Astrocyte (in vitro differentiated cells and primary cell): Measurements from ENCODE around the gene C1GALT1. TPM values are rescaled to one million over a fixed set of nuclear protein-coding genes. Genes with fewer than 3 reads are reported as not detected.

Source experiments
- DNase-seq: peaks from one replicate; pipeline ENCODE4 v3.0.0-alpha.2; 2010; ENCODE audit warnings: low read depth
- FAIRE-seq: peaks from 2 replicates; lab custom pipeline; 2011; peaks lifted over from hg19 to GRCh38; lab: Jason Lieb, UNC
- H2AFZ ChIP-seq: 2 replicates; pipeline ENCODE4 v1.6.0; 2012; ENCODE audit warnings: low read depth, low read length, inconsistent platforms
- H3K27ac ChIP-seq: 2 replicates; pipeline ENCODE4 v1.5.1; 2011; ENCODE audit warnings: low read depth, low read length, inconsistent platforms
- H3K27me3 ChIP-seq: 2 replicates; pipeline ENCODE4 v1.6.0; 2011; ENCODE audit warnings: low read length, inconsistent platforms; ENCODE audit not compliant: insufficient read depth
- H3K36me3 ChIP-seq: 2 replicates; pipeline ENCODE4 v1.5.1; 2011; ENCODE audit warnings: low read length, inconsistent platforms; ENCODE audit not compliant: insufficient read depth
- H3K4me1 ChIP-seq: 2 replicates; pipeline ENCODE4 v1.5.1; 2011; ENCODE audit warnings: low read length, inconsistent platforms; ENCODE audit not compliant: insufficient read depth
- H3K4me2 ChIP-seq: 2 replicates; pipeline ENCODE4 v1.6.0; 2012; ENCODE audit warnings: low read length, inconsistent platforms
- H3K4me3 ChIP-seq: 2 replicates; pipeline ENCODE4 v1.5.1; 2011; ENCODE audit warnings: low read depth, mild to moderate bottlenecking, low read length, inconsistent platforms; ENCODE audit not compliant: insufficient read depth
- H3K79me2 ChIP-seq: 2 replicates; pipeline ENCODE4 v1.6.0; 2012; ENCODE audit warnings: mild to moderate bottlenecking, low read length, inconsistent platforms; ENCODE audit not compliant: insufficient read depth
- H3K9ac ChIP-seq: 2 replicates; pipeline ENCODE4 v1.6.0; 2012; ENCODE audit warnings: mild to moderate bottlenecking, low read length, inconsistent platforms
- H3K9me3 ChIP-seq: 2 replicates; pipeline ENCODE4 v1.5.1; 2012; ENCODE audit warnings: low read depth, mild to moderate bottlenecking, low read length, inconsistent platforms; ENCODE audit not compliant: insufficient read depth
- H4K20me1 ChIP-seq: 2 replicates; pipeline ENCODE4 v1.6.0; 2012; ENCODE audit warnings: low read length, inconsistent platforms; ENCODE audit not compliant: insufficient read depth
- H3K27ac Mint-ChIP-seq: one replicate; pipeline ENCODE4 v1.8.0; 2021; ENCODE audit warnings: mild to moderate bottlenecking, mixed read lengths; ENCODE audit not compliant: unreplicated experiment
- H3K27me3 Mint-ChIP-seq: one replicate; pipeline ENCODE4 v1.8.0; 2021; ENCODE audit warnings: low read depth, mixed read lengths; ENCODE audit not compliant: unreplicated experiment
- H3K36me3 Mint-ChIP-seq: one replicate; pipeline ENCODE4 v1.8.0; 2021; ENCODE audit warnings: low read depth, mixed read lengths; ENCODE audit not compliant: unreplicated experiment
- H3K4me1 Mint-ChIP-seq: one replicate; pipeline ENCODE4 v1.8.0; 2021; ENCODE audit warnings: low read depth, mixed read lengths; ENCODE audit not compliant: unreplicated experiment
- H3K4me3 Mint-ChIP-seq: one replicate; pipeline ENCODE4 v1.8.0; 2021; ENCODE audit warnings: mild to moderate bottlenecking, moderate library complexity, mixed read lengths; ENCODE audit not compliant: unreplicated experiment
- H3K9me3 Mint-ChIP-seq: one replicate; pipeline ENCODE4 v1.8.0; 2021; ENCODE audit warnings: mild to moderate bottlenecking, mixed read lengths; ENCODE audit not compliant: unreplicated experiment
- EZH2 ChIP-seq: IDR thresholded peaks from 2 replicates; pipeline ENCODE4 v1.6.1; 2012; ENCODE audit warnings: mild to moderate bottlenecking, low read length, inconsistent platforms; ENCODE audit not compliant: insufficient read depth
- total RNA-seq: library from RNA; stranded (reverse); gene quantifications from 2 replicates; pipeline ENCODE4 v1.2.1, GENCODE V29; 2021
- TF ChIP-seq, protein P1 (sequence below): IDR thresholded peaks from 2 replicates; pipeline ENCODE4 v1.5.1; 2011; ENCODE audit warnings: low read depth, mild to moderate bottlenecking, inconsistent platforms, low read length, moderate library complexity; ENCODE audit not compliant: insufficient read depth

C1GALT1 gene
- total RNA-seq, 1 donor from 2014 or later, result 40.0 TPM

DNA sequence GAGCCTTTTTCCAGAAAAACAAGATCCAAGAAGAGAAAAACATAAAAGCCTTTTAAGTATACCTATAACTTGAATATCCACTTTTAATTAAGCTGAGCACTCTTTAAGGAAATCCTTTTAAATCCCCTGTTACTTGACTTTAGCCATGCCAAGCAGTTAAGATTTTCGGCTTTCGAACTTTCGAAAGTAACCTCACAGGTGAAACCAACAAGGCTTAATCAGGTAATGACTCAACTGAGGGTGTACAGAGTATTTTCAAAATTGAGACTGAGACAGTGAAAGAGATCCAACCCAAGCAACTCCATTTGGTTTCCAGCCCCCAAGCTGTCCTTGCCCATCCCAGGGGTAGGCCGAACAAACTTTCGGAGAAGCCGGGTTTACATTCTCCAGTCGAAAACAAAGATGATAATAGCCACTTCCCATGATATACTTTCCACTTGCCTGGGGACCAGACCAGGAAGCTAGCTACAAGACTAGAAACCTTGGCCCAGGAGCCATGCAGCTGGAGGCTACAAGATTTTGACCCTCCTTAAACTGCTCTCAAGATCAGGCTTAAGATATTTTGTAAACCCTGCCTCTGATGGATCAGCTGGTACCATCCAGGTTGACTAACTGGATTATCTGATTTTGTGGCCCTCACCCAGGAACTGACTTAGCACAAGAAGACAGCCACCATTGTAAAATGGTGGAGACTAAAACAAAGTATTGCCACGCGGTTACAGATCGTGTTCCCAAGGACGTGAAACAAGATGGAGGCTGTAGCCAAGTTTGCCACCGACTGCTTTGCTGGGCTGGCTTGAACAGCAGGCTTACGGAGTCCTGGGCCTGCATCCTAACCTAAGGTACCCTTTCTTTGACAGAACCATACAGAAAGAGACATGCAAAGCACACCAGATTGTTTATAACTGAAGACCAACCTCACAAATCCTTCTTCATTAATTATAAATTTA is 32.3 kb downstream of the C1GALT1 start:
- Histone ChIP-seq H2AFZ (no peak overlapping the region), H3K79me2 (peaks cover 46% of the 10 kb centered on the region), H3K27ac (no peak overlapping the region), H4K20me1 (peaks cover 20% of the 10 kb centered on the region), H3K9ac (no peak overlapping the region), H3K4me2 (no peak overlapping the region), H3K36me3 (no peaks in the 10 kb centered on the region), H3K4me3 (no peak overlapping the region), H3K4me1 (no peaks in the 10 kb centered on the region), H3K9me3 (no peaks in the 10 kb centered on the region), H3K27me3 (no peaks in the 10 kb centered on the region)
- no peak overlapping the region for H3K27ac Mint-ChIP-seq
- FAIRE-seq, result no peak
- H3K36me3 Mint-ChIP-seq, result peaks cover 12% of the 10 kb centered on the region
- no peak for DNase-seq
- H3K27me3 Mint-ChIP-seq, result no peaks in the 10 kb centered on the region
- peaks cover 9% of the 10 kb centered on the region for H3K4me1 Mint-ChIP-seq
- TF ChIP-seq, protein P1, sequence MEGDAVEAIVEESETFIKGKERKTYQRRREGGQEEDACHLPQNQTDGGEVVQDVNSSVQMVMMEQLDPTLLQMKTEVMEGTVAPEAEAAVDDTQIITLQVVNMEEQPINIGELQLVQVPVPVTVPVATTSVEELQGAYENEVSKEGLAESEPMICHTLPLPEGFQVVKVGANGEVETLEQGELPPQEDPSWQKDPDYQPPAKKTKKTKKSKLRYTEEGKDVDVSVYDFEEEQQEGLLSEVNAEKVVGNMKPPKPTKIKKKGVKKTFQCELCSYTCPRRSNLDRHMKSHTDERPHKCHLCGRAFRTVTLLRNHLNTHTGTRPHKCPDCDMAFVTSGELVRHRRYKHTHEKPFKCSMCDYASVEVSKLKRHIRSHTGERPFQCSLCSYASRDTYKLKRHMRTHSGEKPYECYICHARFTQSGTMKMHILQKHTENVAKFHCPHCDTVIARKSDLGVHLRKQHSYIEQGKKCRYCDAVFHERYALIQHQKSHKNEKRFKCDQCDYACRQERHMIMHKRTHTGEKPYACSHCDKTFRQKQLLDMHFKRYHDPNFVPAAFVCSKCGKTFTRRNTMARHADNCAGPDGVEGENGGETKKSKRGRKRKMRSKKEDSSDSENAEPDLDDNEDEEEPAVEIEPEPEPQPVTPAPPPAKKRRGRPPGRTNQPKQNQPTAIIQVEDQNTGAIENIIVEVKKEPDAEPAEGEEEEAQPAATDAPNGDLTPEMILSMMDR, result no peak
- TF ChIP-seq EZH2, result no peak
- peaks cover 2% of the 10 kb centered on the region for H3K9me3 Mint-ChIP-seq
- no peak overlapping the region for H3K4me3 Mint-ChIP-seq

DNA sequence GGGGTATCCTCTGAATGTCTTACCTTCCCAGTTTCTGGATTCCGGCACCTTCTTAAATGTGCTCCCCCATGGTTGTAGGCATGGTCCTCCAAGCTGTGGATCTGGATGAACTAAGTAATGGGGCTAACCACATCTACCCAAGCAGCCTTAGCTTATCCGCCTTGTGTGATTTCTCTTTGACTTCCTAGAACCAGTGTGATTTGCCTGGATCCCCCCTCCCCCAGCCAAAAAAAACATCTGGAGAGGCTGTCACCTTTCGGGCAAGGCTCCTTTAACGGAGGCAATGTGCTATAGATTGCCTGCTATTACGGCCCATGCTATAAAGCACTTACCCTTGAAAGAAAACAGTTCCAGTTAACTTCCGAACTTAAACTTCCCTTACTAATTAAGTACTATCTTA is 33.9 kb downstream of the C1GALT1 start:
- DNase-seq (no peak), FAIRE-seq (no peak)
- TF ChIP-seq, protein P1, result no peak
- TF ChIP-seq EZH2, result no peak
- Mint-ChIP-seq H3K9me3 (no peaks in the 10 kb centered on the region), H3K27me3 (no peaks in the 10 kb centered on the region), H3K36me3 (peaks cover 4% of the 10 kb centered on the region), H3K27ac (no peak overlapping the region), H3K4me1 (peaks cover 10% of the 10 kb centered on the region), H3K4me3 (no peak overlapping the region)
- Histone ChIP-seq H3K79me2 (peaks cover 36% of the 10 kb centered on the region), H3K9ac (no peak overlapping the region), H2AFZ (no peak overlapping the region), H3K36me3 (no peaks in the 10 kb centered on the region), H4K20me1 (peaks cover 13% of the 10 kb centered on the region), H3K4me1 (no peaks in the 10 kb centered on the region), H3K4me3 (no peak overlapping the region), H3K27me3 (no peaks in the 10 kb centered on the region), H3K9me3 (no peaks in the 10 kb centered on the region), H3K4me2 (no peak overlapping the region), H3K27ac (no peak overlapping the region)

DNA sequence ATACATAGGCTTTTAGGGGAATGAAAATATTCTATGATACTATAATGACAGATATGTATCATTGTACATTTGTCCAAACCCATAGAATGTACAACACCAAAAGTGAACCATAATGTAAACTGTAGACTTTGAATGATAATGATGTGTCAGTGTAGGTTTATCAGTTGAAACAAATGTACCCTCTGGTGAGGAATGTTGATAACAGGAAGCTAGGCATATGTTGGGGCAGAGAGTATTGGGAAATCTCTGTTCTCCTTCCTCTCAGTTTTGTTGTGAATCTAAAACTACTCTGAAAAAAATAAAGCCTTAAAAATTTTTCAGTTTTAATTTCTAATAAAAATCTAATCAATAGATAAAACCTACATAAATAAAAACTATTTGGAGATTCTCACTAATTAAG is 36.9 kb downstream of the C1GALT1 start:
- Mint-ChIP-seq H3K27me3 (no peaks in the 10 kb centered on the region), H3K4me3 (no peak overlapping the region), H3K36me3 (peaks cover 4% of the 10 kb centered on the region), H3K9me3 (no peaks in the 10 kb centered on the region), H3K27ac (no peak overlapping the region), H3K4me1 (peaks cover 13% of the 10 kb centered on the region)
- no peak overlapping the region for H3K4me2 ChIP-seq
- H2AFZ ChIP-seq, result no peak overlapping the region
- peaks cover 30% of the 10 kb centered on the region for H3K79me2 ChIP-seq
- DNase-seq (no peak), FAIRE-seq (no peak)
- no peak for TF ChIP-seq EZH2
- TF ChIP-seq, protein P1, result no peak
- H3K9me3 ChIP-seq, result no peaks in the 10 kb centered on the region
- H3K9ac ChIP-seq, result no peak overlapping the region
- peaks cover 8% of the 10 kb centered on the region for H3K4me1 ChIP-seq
- H3K27ac ChIP-seq, result no peak overlapping the region
- peaks cover 6% of the 10 kb centered on the region for H4K20me1 ChIP-seq
- H3K36me3 ChIP-seq, result no peaks in the 10 kb centered on the region
- H3K27me3 ChIP-seq, result no peaks in the 10 kb centered on the region
- no peak overlapping the region for H3K4me3 ChIP-seq
